Activated CD4-positive, alpha-beta T cell treated with anti-CD3 and anti-CD28 coated beads, Interleukin-2, amount 50 U/mL, for 1 hour (primary cell): ENCODE results near the gene ABCC5.
"Not testable (repeated sequence)": the region's sequence is repeated elsewhere in the genome, so short reads cannot be mapped to it uniquely, and the experiment has no call there.

Experiments used
- DNase-seq: peaks from one replicate; pipeline ENCODE4 v3.0.0-alpha.2; 2020

ABCC5 gene

DNA sequence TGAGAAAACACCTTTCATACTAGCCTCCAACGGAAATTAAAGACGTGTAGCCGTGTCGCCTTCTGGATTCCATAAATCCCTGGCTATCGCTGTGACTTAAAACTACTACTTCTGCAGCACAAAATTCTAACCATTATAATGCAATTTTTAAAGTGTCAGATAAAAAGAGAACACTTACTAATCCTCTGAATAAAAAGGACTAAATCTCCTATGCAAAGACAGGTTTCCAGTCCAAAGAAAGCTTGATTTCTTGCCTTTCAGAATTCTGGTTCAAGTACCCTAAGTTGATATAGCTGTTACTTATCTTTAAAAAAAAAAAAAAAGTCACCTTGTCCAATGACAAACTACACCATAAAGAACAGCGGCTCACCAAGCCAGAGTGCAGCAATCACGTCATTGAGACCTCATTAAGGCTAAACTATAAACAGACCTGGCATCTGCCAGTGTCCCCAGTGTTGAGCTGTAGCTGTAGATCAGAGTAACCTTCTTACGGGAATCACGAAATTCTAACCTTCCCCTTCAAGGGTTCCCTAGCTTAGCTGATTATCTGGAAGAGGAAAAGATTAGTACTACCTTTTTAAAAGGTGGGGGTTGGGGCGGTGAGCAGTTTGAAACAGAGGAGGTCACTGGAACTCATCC, 2.2 kb downstream of the ABCC5 start:
- DNase-seq: no peak

DNA sequence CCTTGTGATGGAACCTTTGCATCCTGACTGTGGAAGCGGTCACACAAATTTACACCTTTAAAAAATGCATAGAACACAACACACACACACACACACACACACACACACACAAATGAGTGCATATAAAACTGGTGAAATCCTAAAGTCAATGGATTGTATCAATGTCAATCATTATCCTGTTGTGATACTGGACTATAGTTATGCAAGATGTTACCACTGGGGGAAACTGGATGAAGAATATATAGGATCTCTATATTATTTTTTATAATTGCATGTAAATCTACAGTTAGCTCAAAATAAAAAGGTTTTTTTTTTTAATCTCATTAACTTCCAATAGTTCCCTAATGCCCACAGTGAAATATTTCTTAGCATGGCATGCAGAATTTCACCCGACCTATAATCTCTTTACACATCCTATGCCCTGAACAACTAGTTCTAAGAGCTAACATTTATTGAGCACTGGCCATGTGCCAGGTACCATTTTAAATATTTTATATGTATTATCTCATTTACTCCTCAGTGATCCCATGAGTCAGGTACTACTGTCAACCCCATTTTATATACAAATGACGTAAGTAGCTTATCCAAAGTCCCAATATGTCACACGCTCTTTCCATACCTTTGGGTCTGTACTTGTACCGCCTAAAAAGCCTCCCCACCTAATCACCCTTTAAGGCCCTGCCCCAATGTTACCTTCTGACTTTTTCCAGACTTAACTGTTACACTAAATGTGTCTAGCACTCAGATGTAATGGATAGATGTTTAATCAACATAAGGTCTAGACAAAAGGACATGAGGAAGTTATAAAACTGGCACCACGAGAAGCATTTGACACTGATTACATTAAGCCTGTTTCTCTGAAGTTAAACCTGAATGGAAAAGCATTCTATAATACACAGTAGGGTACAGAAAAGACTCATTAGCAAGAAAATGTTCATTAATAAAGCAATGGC, 5.5 kb downstream of the ABCC5 start:
- DNase-seq: no peak

- DNase-seq: no peak
Observed at GRCh38 chr3:184011230-184011876, 6.3 kb downstream of the ABCC5 start.

- DNase-seq: no peak
Observed at GRCh38 chr3:184008161-184008560, 9.5 kb downstream of the ABCC5 start.

DNA sequence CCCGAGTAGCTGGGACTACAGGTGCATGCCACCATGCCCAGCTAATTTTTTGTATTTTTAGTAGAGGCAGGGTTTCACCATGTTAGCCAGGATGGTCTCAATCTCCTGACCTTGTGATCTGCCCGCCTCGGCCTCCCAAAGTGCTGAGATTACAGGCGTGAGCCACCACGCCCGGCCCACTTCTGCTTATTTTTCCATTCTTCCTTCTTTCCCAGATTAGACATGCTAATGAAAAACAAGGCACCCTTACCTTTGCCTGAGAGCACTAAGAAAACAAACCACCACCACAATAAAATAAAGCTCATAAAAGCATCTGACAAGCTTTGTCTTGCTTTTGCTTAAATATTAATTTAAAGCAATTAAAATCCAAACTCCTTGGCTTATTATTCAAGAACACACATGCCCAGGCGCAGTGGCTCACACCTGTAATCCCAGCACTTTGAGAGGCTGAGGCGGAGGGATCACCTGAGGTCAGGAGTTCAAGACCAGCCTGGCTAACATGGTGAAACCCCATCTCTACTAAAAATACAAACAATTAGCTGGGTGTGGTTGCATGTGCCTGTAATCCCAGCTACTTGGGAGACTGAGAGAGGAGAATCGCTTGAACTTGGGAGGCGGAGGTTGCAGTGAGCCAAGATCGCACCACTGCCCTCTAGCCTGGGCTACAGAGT, 10.4 kb downstream of the ABCC5 start:
- DNase-seq: not testable (repeated sequence)

DNA sequence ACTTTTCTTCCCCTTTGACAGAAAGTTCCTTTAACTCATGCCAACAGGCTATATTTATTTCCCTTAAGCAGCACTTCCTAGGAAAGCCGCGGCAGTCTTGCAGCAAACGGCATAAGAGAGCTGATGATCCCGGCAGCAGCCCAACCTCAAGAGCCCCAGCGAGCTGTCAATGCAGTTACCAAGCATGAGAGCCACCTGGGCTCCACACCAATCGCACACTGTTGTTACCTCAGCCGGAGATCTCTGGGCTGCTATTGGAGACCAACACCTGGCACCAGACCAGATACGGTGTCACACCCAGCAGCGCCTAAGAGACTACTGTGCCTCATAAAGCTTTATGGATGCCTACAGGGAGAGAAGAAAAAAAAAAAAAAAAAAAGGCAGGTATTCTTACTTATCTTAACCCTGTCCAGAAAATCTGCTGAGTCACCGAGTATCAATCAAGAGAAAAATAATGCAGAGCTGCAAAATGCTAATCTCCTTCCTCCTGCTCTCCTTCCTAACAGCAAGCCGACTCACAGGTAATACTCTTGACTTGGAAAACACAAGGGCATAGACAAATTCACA, 11.7 kb downstream of the ABCC5 start:
- DNase-seq: no peak

DNA sequence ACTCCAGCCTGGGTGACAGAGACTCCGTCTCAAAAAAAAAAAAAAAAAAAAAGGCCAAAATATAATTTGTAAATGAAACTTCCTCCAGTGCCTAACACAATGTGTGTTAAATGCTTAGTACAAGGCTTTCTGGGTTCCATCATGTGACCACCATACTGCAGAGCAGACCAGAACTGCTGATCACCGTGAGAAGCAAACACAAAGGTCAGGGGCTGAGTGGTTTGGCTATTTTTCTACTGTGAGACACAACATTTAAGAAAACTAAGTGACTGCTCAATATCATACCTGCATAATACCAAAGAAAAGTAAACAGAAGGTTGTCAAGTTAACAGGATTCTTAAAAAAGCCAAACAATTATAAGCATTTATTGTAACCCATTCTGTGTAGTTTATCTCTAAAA, 13.2 kb downstream of the ABCC5 start:
- DNase-seq: no peak

- DNase-seq: no peak
Observed at GRCh38 chr3:184003187-184003967, 14.3 kb downstream of the ABCC5 start.

GRCh38 chr3:184002469-184002868, 15.2 kb downstream of the ABCC5 start:
- DNase-seq: no peak

GRCh38 chr3:184001761-184002160, 15.9 kb downstream of the ABCC5 start:
- DNase-seq: no peak

GRCh38 chr3:183991403-183991802, 26.3 kb downstream of the ABCC5 start:
- DNase-seq: no peak

GRCh38 chr3:183988216-183988790, 29.4 kb downstream of the ABCC5 start:
- DNase-seq: no peak

- DNase-seq: no peak
Observed at GRCh38 chr3:183987000-183987600, 30.6 kb downstream of the ABCC5 start.

DNA sequence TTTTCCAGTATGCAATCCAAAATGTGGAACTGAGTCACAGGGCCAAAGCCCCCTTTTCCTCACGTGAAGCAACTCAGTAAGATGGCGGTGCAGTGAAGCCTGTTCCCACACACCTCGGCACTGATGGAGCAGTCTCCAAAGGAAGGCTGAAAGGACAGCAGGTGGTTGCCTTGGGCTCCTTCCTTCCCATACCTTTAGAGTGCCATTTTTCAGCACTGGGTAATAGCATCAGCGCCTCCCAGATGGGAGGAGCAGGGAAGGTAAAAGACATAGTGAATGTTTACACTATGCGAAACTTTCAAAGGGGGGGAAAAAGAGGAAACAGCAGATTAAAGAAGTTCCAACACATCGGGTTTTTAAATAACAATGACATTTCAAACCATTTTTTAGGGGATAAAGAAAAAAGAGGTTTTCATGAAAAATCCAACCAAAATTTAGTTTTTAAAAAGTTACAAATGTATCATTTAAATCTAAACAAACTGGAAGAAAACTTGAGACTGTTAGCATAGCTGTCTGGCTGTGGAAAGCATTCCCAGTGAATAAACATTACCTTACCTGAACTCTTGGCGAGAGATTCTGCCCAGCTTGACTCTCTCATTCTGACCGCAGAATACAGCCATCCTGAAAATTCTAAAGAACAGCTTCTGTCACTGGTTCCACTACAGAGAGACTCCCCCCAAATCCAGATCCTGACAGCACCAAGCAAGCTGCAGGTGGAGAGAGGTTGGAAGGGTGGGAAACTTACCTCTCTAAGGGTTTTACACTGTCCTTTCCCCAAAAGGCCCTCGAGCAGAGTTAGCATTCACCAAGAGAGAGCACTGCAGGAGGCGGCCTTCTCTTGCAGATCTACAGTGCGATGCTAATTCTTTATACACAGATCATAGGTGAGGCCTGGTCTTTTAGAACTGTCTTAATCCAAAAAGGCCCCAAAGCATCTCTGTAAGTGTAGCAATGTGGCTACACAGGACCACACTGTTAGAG, 32.6 kb downstream of the ABCC5 start:
- DNase-seq: no peak

GRCh38 chr3:183984127-183984740, 33.5 kb downstream of the ABCC5 start:
- no peak for DNase-seq

GRCh38 chr3:183981990-183982644, 35.6 kb downstream of the ABCC5 start:
- no peak for DNase-seq

DNA sequence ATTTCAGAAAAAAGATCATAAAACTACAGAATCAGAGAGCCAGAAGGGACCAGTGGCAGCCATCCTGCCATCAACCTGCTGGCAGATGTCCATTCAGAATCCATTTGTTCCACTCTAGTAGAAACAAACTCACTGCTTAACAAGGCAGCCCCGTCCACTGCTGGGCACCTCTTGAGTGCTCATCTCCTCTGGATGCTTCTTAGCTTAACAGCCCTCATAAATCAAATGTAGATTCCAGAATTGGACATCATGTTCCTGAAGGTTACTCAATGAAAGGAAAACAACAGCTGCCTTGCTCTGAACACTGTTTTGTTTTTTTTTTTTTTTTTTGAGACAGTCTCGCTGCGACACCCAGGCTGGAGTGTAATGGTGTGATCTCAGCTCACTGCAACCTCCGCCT, 37.3 kb downstream of the ABCC5 start:
- no peak for DNase-seq

DNA sequence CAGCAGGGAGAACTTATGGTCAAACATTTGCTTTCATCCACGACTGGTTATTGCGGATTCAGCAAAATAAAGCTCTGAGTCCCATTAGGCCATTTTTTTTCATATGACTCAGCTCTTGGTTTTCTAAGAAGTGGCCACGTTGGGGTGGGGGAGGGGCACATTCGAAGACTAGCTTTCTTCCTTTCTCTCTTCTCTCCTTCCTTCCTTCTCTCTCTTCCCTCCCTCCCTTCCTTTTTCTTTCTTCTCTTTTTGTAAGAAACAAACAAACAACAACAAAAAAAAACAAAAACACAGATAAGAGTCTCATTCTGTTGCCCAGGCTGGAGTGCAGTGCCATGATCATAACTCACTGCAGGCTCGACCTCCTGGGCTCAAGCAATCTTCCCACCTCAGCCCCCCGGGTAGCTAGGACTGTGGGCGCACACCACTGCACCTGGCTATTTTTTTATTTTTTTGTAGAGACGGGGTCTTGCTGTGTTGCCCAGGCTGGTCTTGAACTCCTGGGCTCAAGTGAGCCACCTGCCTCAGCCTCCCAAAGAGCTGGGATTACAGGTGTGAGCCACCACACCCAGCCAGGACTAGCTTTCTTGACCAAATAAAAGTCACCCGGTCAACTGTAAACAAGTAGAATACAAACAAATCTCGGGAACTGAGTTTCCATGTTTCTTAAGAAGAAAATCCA, 41.6 kb downstream of the ABCC5 start:
- DNase-seq: no peak
